HG03060 (cell line): Measurements from ENCODE around the gene SRRM4.

Experiments used
- ATAC-seq: cut with Tn5 transposase; IDR thresholded peaks from one replicate; pipeline ENCODE4 v1.9.1; 2021; ENCODE audit warnings: low read depth, moderate number of reproducible peaks; ENCODE audit not compliant: unreplicated experiment

Gene SRRM4

DNA sequence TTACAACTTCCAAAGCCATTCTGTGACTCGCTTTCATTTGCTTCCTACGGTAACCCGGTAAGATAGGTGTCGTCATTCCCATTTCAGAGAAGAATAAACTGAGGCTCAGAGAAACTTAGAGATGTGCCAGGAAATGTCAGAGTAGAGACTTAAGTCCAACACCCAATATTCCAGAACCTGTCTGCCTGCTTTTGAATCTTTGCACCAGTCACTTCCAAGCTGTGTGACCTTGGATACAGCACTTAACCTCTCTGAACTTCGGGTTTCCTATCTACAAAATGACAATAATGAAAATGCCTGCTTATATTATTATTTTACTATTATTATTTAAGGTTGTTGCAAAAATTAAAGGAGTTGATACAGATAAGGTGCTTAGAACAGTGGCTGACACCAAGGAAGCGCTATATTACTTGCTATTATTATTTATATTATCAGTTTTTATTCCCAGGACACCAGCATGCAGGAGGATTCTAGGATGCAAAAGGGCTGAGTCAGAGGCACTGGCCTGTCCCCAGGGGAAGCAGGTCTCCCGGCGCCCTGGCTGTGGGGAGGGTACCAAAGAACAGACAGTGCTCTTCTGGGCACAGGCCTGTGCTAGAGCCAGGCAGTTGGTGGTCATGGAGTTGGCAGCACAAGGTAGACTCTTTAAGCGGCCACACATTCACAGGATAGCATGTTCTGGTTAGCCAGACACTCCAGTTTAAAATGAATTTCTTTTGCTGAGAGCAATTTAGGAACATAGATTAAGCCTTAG, 202.8 kb downstream of the SRRM4 start:
- ATAC-seq, result no peak

DNA sequence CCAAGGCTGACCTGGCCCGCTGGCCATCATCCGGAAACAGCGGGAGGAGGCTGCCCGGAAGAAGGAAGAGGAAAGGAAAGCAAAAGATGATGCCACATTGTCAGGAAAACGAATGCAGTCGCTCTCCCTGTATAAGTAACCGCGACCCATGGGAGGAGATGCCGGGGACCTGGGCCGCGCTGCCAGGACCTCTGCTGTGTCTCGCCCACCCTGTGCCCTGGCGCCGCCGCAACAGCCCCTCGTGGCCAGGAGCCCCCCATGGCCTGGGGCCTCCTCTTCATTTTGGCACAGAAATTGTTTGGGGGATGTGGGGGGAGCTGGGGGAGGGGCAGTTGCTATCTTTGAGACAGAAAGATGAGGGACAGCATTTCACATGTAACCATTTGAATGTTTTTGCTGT, 213.9 kb downstream of the SRRM4 start:
- no peak for ATAC-seq

DNA sequence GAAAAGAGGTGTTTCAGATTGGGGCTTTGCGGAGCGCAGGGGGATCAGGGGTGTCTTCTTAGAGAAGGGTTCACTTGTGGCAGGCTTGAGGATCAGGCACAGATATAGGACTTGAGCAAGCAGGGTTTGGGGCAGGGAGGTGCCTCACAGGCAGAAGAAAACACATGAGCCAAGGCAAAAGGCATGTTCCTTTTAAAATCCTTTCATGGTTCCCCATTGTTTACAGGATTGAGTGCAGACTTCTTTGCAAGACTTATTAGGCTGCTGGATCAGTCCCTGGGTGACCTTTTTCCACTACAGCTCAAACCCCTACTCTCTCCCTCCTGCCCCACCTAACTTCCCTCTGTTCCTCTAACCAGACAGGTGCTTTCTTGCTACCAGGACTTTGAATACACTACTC, 217.1 kb downstream of the SRRM4 start:
- ATAC-seq, result no peak

DNA sequence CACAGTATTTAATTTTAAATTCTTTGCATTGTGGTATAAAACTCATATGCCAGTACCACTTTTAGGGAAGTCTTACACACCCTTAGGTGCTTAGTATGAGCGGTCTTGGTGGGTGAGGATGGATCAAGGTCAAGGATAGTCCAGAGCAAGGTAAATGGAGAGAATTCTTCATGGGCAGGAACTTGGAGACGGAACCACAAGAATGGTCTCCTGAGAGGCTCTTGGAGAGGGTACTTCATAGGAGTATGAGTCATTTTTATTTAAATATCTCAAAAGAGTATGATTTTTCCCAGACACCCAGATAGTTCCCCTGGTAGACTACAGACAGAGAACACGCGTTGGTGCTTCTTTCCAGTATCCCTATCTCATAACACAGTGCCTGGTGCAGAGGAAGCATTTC, 219.3 kb downstream of the SRRM4 start:
- ATAC-seq, result no peak

DNA sequence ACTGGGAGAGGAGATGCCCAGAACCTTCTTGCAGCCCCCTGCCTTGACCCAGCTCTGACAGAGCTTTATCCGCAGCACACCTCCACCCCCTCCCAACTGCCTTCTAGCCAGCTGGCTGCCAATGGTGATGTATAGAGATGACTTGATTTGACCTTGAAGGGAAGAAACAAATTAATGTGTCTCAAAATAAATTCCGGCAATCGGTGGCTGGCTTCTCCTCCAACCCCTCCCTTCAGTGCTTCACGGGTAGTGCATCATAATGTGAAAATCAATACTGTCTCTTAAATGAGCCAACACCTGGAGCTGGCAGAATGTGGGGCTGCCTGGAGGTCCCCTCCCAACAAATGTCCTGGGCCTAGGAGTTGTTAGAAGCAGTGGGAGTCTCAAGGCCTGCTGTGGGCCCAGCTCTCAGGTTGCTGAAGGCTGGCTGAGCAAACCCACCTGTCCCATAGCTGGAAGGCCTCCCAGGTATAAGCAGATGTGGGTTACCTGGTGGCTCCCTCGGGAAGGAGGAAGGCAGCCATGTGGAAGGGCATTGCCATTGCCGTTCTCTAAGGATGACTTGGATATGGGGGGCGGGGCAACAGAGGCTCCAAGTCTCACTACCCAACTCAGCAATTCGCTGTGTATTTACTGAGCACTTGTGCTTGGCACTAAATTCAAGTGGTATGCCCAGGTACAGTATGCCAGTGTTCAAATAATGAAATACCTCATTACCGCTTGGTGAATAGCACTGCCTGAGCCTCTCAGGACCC, 220.6 kb downstream of the SRRM4 start:
- no peak for ATAC-seq

DNA sequence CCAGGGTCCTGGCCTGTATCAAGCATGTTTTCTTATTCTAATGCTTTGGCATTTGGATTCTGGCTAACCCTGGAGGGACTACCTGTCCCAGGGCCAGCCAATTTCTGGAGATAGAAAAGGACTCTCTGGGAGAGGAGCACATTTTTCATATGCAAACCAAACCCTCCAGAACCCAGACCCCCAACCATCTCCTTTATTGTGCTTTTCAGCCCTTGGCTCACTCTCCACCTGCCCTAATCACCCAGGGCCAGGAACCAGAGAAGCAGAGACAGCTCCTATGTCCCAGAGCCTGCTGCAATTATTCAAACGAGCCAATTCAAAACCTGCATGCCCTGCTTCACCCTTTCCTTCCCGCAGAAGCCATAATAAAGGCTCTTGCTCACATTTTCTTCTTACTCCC, 221.2 kb downstream of the SRRM4 start:
- no peak for ATAC-seq

DNA sequence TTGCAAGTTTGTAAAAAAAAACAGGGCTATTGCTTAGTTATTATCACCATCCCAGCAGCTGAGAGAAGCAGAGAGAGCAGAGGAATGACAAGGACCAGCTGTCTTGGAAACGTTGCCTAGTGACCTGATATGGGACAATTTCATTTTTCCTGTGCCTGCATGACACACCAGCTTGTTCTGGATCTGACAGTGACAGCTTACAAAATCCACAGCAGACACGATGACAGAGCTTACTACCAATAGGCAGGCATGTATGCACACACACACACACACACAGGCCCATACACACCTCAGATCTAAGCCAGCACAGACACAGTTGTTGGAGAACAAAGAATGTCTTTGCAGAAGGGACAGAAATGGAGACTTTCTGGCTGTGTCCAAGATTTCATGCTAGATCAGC, 222.8 kb downstream of the SRRM4 start:
- no peak for ATAC-seq

DNA sequence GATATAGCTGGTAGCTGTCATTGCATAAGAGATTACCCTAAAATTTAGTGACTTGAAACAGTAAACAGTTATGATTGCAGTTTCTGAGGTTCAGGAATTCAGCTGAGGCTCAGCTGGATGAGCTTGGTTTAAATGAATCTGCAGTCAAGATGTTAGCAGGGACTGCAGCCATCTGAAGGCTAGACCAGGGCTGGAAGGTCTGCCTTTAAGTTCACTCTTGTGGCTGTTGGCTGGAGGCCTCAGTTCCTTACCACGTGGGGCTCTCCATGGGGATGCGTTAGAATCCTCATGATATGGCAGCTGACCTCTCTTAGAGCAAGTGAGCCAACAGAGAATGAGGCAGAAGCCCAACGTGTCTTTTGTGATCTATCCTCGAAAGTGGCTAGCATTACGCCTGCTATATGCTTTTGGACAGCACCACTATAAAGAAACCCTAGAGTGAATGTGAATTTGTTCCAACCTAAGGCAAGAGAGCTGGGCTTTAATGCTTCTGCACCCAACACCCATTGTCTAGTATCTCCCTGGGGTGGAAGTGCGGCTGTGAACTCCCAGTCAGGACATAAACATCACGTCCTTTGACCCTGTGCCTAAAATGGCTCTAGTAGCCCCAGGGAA, 223.4 kb downstream of the SRRM4 start:
- ATAC-seq, result no peak

DNA sequence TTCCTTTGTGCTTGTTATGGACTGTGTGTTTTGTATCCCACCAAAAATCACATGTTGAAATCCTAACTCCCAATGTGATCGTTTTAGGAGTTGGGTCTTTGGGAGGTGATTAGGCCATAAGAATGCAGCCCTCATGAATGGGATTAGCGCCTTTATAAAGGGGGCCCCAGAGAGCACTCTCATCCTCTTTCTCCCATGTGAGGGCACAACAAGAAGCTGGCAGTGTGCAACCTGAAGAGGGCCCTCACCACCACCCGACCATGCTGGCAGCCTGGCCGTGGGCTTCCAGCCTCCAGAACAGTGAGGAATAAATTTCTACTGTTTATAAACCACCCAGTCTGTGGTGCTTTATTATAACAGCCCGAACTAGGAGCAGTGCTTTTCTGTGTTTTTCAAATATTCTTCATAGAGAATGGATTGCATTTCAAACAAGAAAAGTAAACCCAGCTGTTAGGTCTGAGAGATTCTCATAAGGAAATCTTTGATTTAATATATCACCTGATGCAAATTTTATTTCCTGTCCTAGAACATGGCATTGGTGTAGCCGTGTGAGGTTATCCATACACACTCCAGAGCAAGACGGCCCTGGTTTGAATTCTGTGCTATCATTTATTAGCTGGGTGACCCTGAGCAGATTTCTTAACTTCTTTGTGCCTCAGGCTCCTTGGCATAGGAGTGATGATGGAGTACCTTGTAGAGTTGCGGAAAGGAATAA, 225.2 kb downstream of the SRRM4 start:
- ATAC-seq, result no peak

DNA sequence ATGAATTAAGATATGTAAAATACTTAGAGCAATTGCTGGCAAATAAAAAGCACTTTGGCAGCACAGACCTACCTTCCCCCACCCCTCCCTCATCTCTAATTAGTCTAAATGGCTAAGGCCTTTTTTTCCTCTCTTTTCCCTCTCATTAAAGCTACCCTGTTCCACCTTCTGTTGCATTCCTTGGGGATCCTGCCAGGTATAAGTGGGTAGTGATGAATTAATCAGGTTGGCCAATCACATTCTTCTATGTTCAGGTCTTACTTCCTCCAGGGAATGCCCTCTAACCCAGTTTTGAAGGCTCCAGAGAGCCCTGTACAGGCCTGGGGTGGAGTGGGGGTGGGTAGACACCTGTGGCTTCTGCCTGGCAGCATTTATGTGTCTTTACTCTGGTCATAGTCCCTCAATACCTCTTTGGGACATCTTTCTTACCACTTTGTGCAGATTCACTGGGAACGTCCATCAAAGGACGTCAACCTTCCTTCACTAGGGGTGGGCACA, 225.8 kb downstream of the SRRM4 start:
- ATAC-seq, result no peak

DNA sequence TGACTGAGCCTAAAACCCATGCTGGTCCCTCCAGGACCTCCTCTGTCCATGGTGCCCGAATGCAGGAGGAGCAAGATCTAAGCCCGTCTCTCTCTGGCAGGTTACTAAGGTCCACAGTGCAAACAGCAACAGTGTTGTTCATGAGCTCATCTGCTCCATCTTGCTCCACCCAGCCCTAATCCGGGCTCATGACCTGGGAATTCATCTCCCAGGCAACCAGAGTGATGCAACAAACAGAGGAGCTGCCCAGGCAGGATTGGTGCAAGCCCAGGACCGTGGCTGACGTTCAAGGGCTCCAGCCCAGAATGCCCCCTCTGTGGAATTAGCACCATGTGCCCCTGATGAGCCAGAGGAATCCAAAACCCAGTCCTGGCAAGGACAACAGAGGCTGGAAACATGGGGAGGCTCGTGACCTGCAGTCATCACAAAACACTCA, 227.3 kb downstream of the SRRM4 start:
- no peak for ATAC-seq

DNA sequence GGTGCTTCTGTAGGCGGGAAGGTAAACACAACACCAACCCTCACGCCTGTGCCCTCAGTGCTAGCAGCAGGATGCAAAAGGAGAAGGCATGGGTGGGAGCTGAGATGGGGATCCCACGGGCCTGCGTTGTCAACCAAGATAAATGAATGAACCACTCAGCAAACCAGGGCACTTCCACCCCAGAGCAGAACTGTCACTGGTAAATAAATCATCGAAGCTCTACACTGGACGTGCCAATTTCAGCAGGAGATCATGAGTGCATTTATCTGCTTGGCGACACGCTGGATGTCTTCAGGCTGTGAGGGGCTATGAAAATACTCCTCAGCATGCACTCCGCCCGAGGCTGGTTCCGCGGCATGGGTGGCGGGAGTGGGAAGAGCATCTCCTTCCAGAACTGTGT, 230.5 kb downstream of the SRRM4 start:
- no peak for ATAC-seq
